H1 (cell line): ENCODE results near the gene HELZ2. TPM values are rescaled to one million over a fixed set of nuclear protein-coding genes. Genes with fewer than 3 reads are reported as not detected.

Experiments
- CTCF ChIA-PET: fragments of 300-600 bp; sonication (Branson Sonifier 250); formaldehyde crosslinking; loops from one replicate; lab custom pipeline; 2021; ENCODE audit not compliant: partially characterized antibody; lab: Charles Lee
- POLR2A ChIA-PET: fragments of 300-600 bp; sonication (Branson Sonifier 250); formaldehyde crosslinking; loops from one replicate; lab custom pipeline; 2021; ENCODE audit warnings: inconsistent platforms; ENCODE audit not compliant: partially characterized antibody; lab: Charles Lee
- DNase-seq, 2 experiments: peaks; one replicate each; pipeline versions ENCODE4 v3.0.0 to v3.0.0-alpha.2; 2010 to 2022; ENCODE audit warnings: low spot score in 2 of 2, low read depth in 1 of 2, mixed read lengths in 1 of 2
- FAIRE-seq: peaks from 2 replicates; lab custom pipeline; 2011; peaks lifted over from hg19 to GRCh38; lab: Jason Lieb, UNC
- H2AFZ ChIP-seq: 2 replicates; pipeline ENCODE4 v1.8.1; 2012; ENCODE audit warnings: low read length, inconsistent platforms
- H2AK5ac ChIP-seq: 2 replicates; pipeline ENCODE4 v1.6.1; 2013; ENCODE audit warnings: low read depth, low read length
- H2BK120ac ChIP-seq: replicated peaks from 2 replicates; pipeline ENCODE3; 2013; ENCODE audit warnings: low read depth, low read length, inconsistent platforms
- H2BK12ac ChIP-seq: 2 replicates; pipeline ENCODE4 v1.6.1; 2013; ENCODE audit warnings: low read depth, low read length
- H2BK15ac ChIP-seq: 2 replicates; pipeline ENCODE4 v1.6.1; 2013; ENCODE audit warnings: low read length
- H2BK20ac ChIP-seq: 2 replicates; pipeline ENCODE4 v1.6.1; 2013; ENCODE audit warnings: low read length
- H2BK5ac ChIP-seq: 2 replicates; pipeline ENCODE4 v1.6.1; 2013; ENCODE audit warnings: low read depth, low read length
- H3K14ac ChIP-seq: 2 replicates; pipeline ENCODE4 v1.6.1; 2013; ENCODE audit warnings: inconsistent platforms; ENCODE audit not compliant: insufficient read length
- H3K18ac ChIP-seq: 2 replicates; pipeline ENCODE4 v1.6.1; 2013; ENCODE audit warnings: low read length; ENCODE audit errors: extremely low read depth
- H3K23ac ChIP-seq: 2 replicates; pipeline ENCODE4 v1.6.1; 2013; ENCODE audit warnings: inconsistent platforms; ENCODE audit not compliant: insufficient read length
- H3K23me2 ChIP-seq: 2 replicates; pipeline ENCODE4 v1.6.1; 2013; ENCODE audit warnings: low read depth, low read length
- H3K27ac ChIP-seq: 2 replicates; pipeline ENCODE4 v1.6.1; 2011; ENCODE audit warnings: low read depth, low read length, inconsistent platforms
- H3K27me3 ChIP-seq, 4 experiments: replicated peaks in 1 of 4; 1 replicate in 1 of 4; 2 replicates in 3 of 4; pipeline versions ENCODE4 v1.6.1 to v1.8.1; 2011 to 2013; ENCODE audit warnings: low read length in 3 of 4, mild to moderate bottlenecking in 3 of 4, inconsistent platforms in 2 of 4, mixed read lengths in 2 of 4, moderate library complexity in 1 of 4; ENCODE audit not compliant: control insufficient read depth in 3 of 4, insufficient read depth in 3 of 4; ENCODE audit errors: extremely low read depth in 1 of 4
- H3K36me3 ChIP-seq, 4 experiments: 2 replicates each; pipeline versions ENCODE4 v1.6.1 to v1.8.1; 2011 to 2013; ENCODE audit warnings: mild to moderate bottlenecking in 4 of 4, low read length in 3 of 4, moderate library complexity in 2 of 4, control low read depth in 1 of 4, inconsistent platforms in 1 of 4; ENCODE audit not compliant: insufficient read depth in 4 of 4, control insufficient read depth in 2 of 4
- H3K4ac ChIP-seq: replicated peaks from 2 replicates; pipeline ENCODE3; 2013; ENCODE audit warnings: low read length, low read depth, mixed read lengths, inconsistent platforms; ENCODE audit not compliant: insufficient read length
- H3K4me1 ChIP-seq, 4 experiments: replicated peaks in 1 of 4; 1 replicate in 1 of 4; 2 replicates in 3 of 4; pipeline versions ENCODE4 v1.6.1 to v1.8.1; 2011 to 2013; ENCODE audit warnings: low read length in 3 of 4, inconsistent platforms in 2 of 4, mixed read lengths in 1 of 4; ENCODE audit not compliant: insufficient read depth in 4 of 4, control insufficient read depth in 3 of 4
- H3K4me2 ChIP-seq, 2 experiments: 2 replicates each; pipeline versions ENCODE4 v1.6.1 to v1.8.1; 2011 to 2013; ENCODE audit warnings: low read depth in 2 of 2, low read length in 2 of 2, control low read depth in 1 of 2, inconsistent platforms in 1 of 2, mild to moderate bottlenecking in 1 of 2; ENCODE audit not compliant: insufficient read depth in 1 of 2
- H3K4me3 ChIP-seq, 4 experiments: fragments of 200-600, 300-600 bp in 1 of 4; sonication (generic), shearing (Covaris generic), sonication (Bioruptor Twin) in 1 of 4; 2 replicates each; pipeline versions ENCODE4 v1.5.1 to v1.8.1; 2011 to 2016; ENCODE audit warnings: low read length in 4 of 4, low read depth in 3 of 4, control low read depth in 2 of 4, inconsistent platforms in 2 of 4, mild to moderate bottlenecking in 2 of 4, mixed read lengths in 1 of 4, moderate library complexity in 1 of 4; ENCODE audit not compliant: insufficient read depth in 2 of 4; ENCODE audit errors: extremely low read depth in 1 of 4
- H3K56ac ChIP-seq: replicated peaks from 2 replicates; pipeline ENCODE3; 2013; ENCODE audit warnings: low read depth, mild to moderate bottlenecking, mixed read lengths, low read length, inconsistent platforms; ENCODE audit not compliant: insufficient read length
- H3K79me1 ChIP-seq: 2 replicates; pipeline ENCODE4 v1.6.1; 2013; ENCODE audit warnings: low read depth, low read length, control low read depth
- H3K79me2 ChIP-seq, 2 experiments: 2 replicates each; pipeline versions ENCODE4 v1.6.1 to v1.8.1; 2012 to 2013; ENCODE audit warnings: low read length in 2 of 2, mild to moderate bottlenecking in 2 of 2, inconsistent platforms in 1 of 2; ENCODE audit not compliant: insufficient read depth in 2 of 2, control insufficient read depth in 1 of 2
- H3K9ac ChIP-seq, 4 experiments: replicated peaks in 1 of 4; 1 replicate in 1 of 4; 2 replicates in 3 of 4; pipeline versions ENCODE4 v1.6.1 to v1.8.1; 2011 to 2013; ENCODE audit warnings: low read depth in 3 of 4, low read length in 3 of 4, control low read depth in 2 of 4, mild to moderate bottlenecking in 2 of 4, moderate library complexity in 2 of 4, inconsistent platforms in 1 of 4; ENCODE audit errors: extremely low read depth in 1 of 4
- H3K9me3 ChIP-seq, 2 experiments: 2 replicates each; pipeline versions ENCODE4 v1.6.1 to v1.8.1; 2012 to 2013; ENCODE audit warnings: mild to moderate bottlenecking in 2 of 2, moderate library complexity in 2 of 2, control low read depth in 1 of 2, inconsistent platforms in 1 of 2, low read depth in 1 of 2, low read length in 1 of 2, mixed read lengths in 1 of 2; ENCODE audit not compliant: insufficient read depth in 2 of 2
- H4K20me1 ChIP-seq, 2 experiments: replicated peaks in 1 of 2; 2 replicates each; pipeline versions ENCODE3 to v1.8.1; 2011 to 2013; ENCODE audit warnings: inconsistent platforms in 2 of 2, low read length in 2 of 2, mild to moderate bottlenecking in 1 of 2; ENCODE audit not compliant: insufficient read depth in 2 of 2, control insufficient read depth in 1 of 2
- H4K5ac ChIP-seq: 2 replicates; pipeline ENCODE4 v1.6.1; 2013; ENCODE audit warnings: low read length, low read depth, mixed read lengths, inconsistent platforms; ENCODE audit not compliant: insufficient read length
- H4K8ac ChIP-seq: 2 replicates; pipeline ENCODE4 v1.8.0; 2013; ENCODE audit warnings: mild to moderate bottlenecking, moderate library complexity, low read length, inconsistent platforms; ENCODE audit not compliant: insufficient read depth; ENCODE audit errors: extremely low read depth
- H4K91ac ChIP-seq: replicated peaks from 2 replicates; pipeline ENCODE3; 2013; ENCODE audit warnings: low read length, mixed read lengths, inconsistent platforms; ENCODE audit not compliant: insufficient read length
- ASH2L ChIP-seq: fragments of 200-600, 300-600 bp; sonication (generic); IDR thresholded peaks from one replicate; pipeline ENCODE4 v1.7.1; 2017; ENCODE audit warnings: low read length
- CTBP2 ChIP-seq: IDR thresholded peaks from 2 replicates; pipeline ENCODE4 v1.7.0; 2011; ENCODE audit warnings: borderline replicate concordance, mild to moderate bottlenecking, moderate library complexity, mixed read lengths, low read length; ENCODE audit not compliant: insufficient read depth, insufficient read length
- WGBS, 2 experiments: shearing (Covaris generic) in 1 of 2; methylation state at CpG; one replicate each; pipeline versions ENCODE4 v1.1.6 to v1.1.7; 2013 to 2015; ENCODE audit warnings: low lambda C conversion rate in 2 of 2, mixed read lengths in 2 of 2, inconsistent platforms in 1 of 2, low coverage in 1 of 2, missing lambda C conversion rate in 1 of 2; ENCODE audit not compliant: insufficient replicate concordance in 2 of 2, insufficient coverage in 1 of 2, insufficient read length in 1 of 2; ENCODE audit errors: extremely low coverage in 1 of 2, missing lambda C conversion rate in 1 of 2; 5-methylcytosine and 5-hydroxymethylcytosine counted together
- polyA plus RNA-seq, 7 experiments: library from polyadenylated mRNA; depleted of rRNA in 3 of 7; stranded (reverse) in 5 of 7; unstranded in 2 of 7; fragments of >200 nt in 5 of 7; fragments of 200-250 nt in 2 of 7; gene quantifications; 1 replicate in 5 of 7; 2 replicates in 1 of 7; 4 replicates in 1 of 7; pipeline versions ENCODE4 v1.2.1 to v1.2.3, GENCODE V29; 2011 to 2013; ENCODE audit warnings: missing spikeins in 2 of 7, mixed read lengths in 2 of 7
- total RNA-seq: library from RNA; stranded (reverse); fragmentation: NEBNext Ultra II Directional; extraction: Animal tissue kit (Norgen Biotek cat#: 25700); gene quantifications from 2 replicates; pipeline ENCODE4 v1.2.1, GENCODE V29; 2021

HELZ2 gene
- total and polyA plus RNA-seq, 2 of the 8 experiments (the other 6 are each of a cell fraction or from before 2014, with no cell fraction given): 7.9 to 17.5 TPM

DNA sequence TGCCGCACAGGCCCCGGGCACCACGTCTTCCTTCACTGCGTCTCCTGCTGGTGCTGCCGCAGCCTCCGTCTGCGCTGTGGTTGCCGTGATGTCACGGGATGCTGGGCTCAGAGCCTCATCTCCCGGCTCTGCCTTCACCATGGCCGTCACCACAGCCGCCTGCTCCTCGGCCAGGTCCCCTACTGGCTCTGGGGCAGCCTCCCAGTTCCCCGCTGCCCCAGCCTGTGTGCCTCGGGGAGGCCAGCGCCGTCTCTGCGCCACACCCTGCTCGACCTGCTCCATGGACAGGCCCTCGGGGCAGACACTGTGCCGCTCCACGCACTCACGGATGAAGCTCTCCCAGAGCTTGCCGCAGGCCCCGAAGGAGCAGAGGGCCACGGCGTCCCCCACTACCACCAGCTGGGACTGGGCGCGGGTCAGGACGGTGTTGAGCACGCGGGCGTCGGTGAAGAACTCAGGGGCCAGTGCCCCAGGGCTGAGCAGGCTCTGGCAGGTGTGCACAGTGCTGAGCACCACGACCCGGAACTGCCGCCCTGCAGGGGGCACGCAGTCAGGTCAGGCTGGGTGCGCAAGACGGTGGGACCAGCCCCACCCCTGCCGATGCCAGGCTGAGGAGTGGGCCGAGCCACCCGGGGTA, 8.2 kb downstream of the HELZ2 start:
- no peaks in the 10 kb centered on the region for H3K9me3 ChIP-seq
- no peak overlapping the region for H2AFZ ChIP-seq
- DNase-seq (no peak), FAIRE-seq (no peak)
- H3K9ac ChIP-seq: no peak overlapping the region
- H4K8ac ChIP-seq: no peak overlapping the region; the same call in 1 of the 2 replicates
- no peak overlapping the region for H3K4me2 ChIP-seq
- H4K91ac ChIP-seq: no peak overlapping the region
- no peaks in the 10 kb centered on the region for H3K27me3 ChIP-seq
- H2AK5ac ChIP-seq: no peak overlapping the region
- H3K27ac ChIP-seq: no peak overlapping the region
- ChIA-PET CTCF (interaction anchor here (0.6 to 1.7 kb wide), 5 partner anchors 8 to 136 kb away, joined by 3 to 4 read pairs (median 3); no protein-coding TSS in a partner anchor), POLR2A (interaction anchor here (0.8 to 3.4 kb wide), 5 partner anchors 8 to 45 kb away, joined by 3 to 12 read pairs (median 3); partner anchors contain the start of genes HELZ2 and PPDPF)
- H3K79me2 ChIP-seq: no peaks in the 10 kb centered on the region
- no peak overlapping the region for H3K4me3 ChIP-seq
- TF ChIP-seq CTBP2: no peak
- TF ChIP-seq ASH2L: no peak
- no peak overlapping the region for H3K23ac ChIP-seq
- no peak overlapping the region for H4K5ac ChIP-seq
- H4K20me1 ChIP-seq: no peaks in the 10 kb centered on the region
- H3K18ac ChIP-seq: no peak overlapping the region
- H2BK15ac ChIP-seq: no peak overlapping the region
- H2BK20ac ChIP-seq: no peak overlapping the region
- WGBS, 2 experiments: 92% methylated on average over 38 of the region's 43 CpGs; no CpG with 5 or more reads in 1 of the 2 experiments
- no peak overlapping the region for H2BK12ac ChIP-seq
- H3K4me1 ChIP-seq: no peaks in the 10 kb centered on the region
- H3K4ac ChIP-seq: no peak overlapping the region
- H3K36me3 ChIP-seq: no peaks in the 10 kb centered on the region; a peak in 4 of 8 replicates
- H3K14ac ChIP-seq: no peak overlapping the region
- H3K56ac ChIP-seq: no peak overlapping the region
- no peak overlapping the region for H2BK5ac ChIP-seq
- no peak overlapping the region for H2BK120ac ChIP-seq
- no peaks in the 10 kb centered on the region for H3K79me1 ChIP-seq
- H3K23me2 ChIP-seq: no peaks in the 10 kb centered on the region
